GM12873 (cell line): ENCODE measurements around the gene PELI3.

Source experiments
- TF ChIP-seq, protein P1 (sequence below): IDR thresholded peaks from 2 replicates; pipeline ENCODE4 v1.5.1; 2012; ENCODE audit warnings: low read depth, mild to moderate bottlenecking, moderate library complexity, low read length, control low read depth; ENCODE audit not compliant: insufficient read depth; ENCODE audit errors: missing control alignments

Gene PELI3

GRCh38 chr11:66438504-66439466, 27.9 kb upstream of the PELI3 start, which contains the start of gene MRPL11:
Gene MRPL11, minus strand, starts transcription at chr11:66438848. Its CDS starts 94 bp downstream, at chr11:66438754.
- TF ChIP-seq, protein P1, sequence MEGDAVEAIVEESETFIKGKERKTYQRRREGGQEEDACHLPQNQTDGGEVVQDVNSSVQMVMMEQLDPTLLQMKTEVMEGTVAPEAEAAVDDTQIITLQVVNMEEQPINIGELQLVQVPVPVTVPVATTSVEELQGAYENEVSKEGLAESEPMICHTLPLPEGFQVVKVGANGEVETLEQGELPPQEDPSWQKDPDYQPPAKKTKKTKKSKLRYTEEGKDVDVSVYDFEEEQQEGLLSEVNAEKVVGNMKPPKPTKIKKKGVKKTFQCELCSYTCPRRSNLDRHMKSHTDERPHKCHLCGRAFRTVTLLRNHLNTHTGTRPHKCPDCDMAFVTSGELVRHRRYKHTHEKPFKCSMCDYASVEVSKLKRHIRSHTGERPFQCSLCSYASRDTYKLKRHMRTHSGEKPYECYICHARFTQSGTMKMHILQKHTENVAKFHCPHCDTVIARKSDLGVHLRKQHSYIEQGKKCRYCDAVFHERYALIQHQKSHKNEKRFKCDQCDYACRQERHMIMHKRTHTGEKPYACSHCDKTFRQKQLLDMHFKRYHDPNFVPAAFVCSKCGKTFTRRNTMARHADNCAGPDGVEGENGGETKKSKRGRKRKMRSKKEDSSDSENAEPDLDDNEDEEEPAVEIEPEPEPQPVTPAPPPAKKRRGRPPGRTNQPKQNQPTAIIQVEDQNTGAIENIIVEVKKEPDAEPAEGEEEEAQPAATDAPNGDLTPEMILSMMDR: peak; percentile 79

GRCh38 chr11:66443602-66444001, 23.1 kb upstream of the PELI3 start:
- TF ChIP-seq, protein P1: no peak

DNA sequence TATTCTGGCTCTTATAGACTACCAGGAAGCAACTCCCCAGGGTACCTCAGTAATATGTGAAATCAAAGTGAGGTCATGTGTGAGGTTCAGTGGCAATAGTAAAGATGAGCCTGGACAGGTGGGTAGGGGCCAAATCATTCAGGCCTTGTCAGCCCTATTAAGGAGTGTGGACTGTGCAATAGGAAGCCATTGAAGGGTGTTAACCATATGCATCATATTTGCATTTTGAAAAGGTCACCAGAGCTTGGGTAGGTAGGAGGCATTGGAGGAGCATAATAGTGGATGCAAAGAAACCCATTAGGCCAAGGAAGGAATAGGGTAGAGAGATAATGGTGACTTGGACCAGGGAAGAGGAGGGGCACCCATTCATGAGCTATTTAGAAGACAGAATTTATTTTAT, 19.7 kb upstream of the PELI3 start:
- TF ChIP-seq, protein P1: no peak

- TF ChIP-seq, protein P1: no peak
These were observed 18.2 kb upstream of the PELI3 start for GRCh38 chr11:66448523-66448922.

DNA sequence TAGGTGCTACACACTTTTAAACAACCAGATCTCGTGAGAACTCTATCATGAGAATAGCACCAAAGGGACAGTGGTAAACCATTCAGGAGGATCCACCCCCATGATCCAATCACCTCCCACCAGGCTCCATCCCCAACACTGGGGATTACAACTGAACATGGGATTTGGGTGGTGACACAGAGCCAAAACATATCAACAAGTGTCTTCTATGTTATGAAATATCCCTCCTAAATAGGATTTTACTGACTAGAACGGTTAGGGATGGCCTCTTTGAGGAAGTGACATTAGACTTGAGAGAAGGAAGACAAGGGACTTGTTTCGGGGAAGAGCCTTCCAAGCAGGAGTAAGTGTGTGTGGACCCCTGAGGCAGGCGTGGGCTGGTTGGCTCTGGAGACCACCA, 16.1 kb upstream of the PELI3 start:
- TF ChIP-seq, protein P1: no peak

- TF ChIP-seq, protein P1: no peak
These were observed 15.0 kb upstream of the PELI3 start for GRCh38 chr11:66451663-66452062.

GRCh38 chr11:66454247-66454646, 12.5 kb upstream of the PELI3 start:
- TF ChIP-seq, protein P1: no peak
